Activated naive CD8-positive, alpha-beta T cell treated with anti-CD3 and anti-CD28 coated beads for 36 hours (primary cell): ENCODE results near the gene SIAH3. TPM values are rescaled to one million over a fixed set of nuclear protein-coding genes. Genes with fewer than 3 reads are reported as not detected.

ENCODE experiments used
- DNase-seq: peaks from one replicate; pipeline ENCODE4 v3.0.0; 2021
- H3K27ac Mint-ChIP-seq: one replicate; pipeline ENCODE4 v1.8.0; 2022; ENCODE audit warnings: mild to moderate bottlenecking, moderate library complexity, mixed read lengths
- H3K27me3 Mint-ChIP-seq: one replicate; pipeline ENCODE4 v1.8.0; 2022; ENCODE audit warnings: mild to moderate bottlenecking, mixed read lengths
- H3K36me3 Mint-ChIP-seq: one replicate; pipeline ENCODE4 v1.8.0; 2021; ENCODE audit warnings: mild to moderate bottlenecking, mixed read lengths
- H3K4me1 Mint-ChIP-seq: one replicate; pipeline ENCODE4 v1.8.0; 2021; ENCODE audit warnings: mixed read lengths
- H3K4me3 Mint-ChIP-seq: one replicate; pipeline ENCODE4 v1.8.0; 2022; ENCODE audit warnings: mild to moderate bottlenecking, moderate library complexity, mixed read lengths
- H3K9me3 Mint-ChIP-seq: one replicate; pipeline ENCODE4 v1.8.0; 2022; ENCODE audit warnings: mixed read lengths
- total RNA-seq, 2 experiments: library from RNA; stranded (reverse); gene quantifications; one replicate each; pipeline ENCODE4 v1.2.3, GENCODE V29; 2021

The SIAH3 gene
- total RNA-seq, 2 experiments from 2014 or later = 0.30 to 0.33 TPM

GRCh38 chr13:45838171-45838745 is 13.3 kb downstream of the SIAH3 start:
- no peaks in the 10 kb centered on the region for H3K9me3 Mint-ChIP-seq
- H3K36me3 Mint-ChIP-seq = no peaks in the 10 kb centered on the region
- DNase-seq = no peak
- no peak overlapping the region for H3K27ac Mint-ChIP-seq
- H3K27me3 Mint-ChIP-seq = no peaks in the 10 kb centered on the region
- no peaks in the 10 kb centered on the region for H3K4me1 Mint-ChIP-seq
- H3K4me3 Mint-ChIP-seq = no peak overlapping the region

DNA sequence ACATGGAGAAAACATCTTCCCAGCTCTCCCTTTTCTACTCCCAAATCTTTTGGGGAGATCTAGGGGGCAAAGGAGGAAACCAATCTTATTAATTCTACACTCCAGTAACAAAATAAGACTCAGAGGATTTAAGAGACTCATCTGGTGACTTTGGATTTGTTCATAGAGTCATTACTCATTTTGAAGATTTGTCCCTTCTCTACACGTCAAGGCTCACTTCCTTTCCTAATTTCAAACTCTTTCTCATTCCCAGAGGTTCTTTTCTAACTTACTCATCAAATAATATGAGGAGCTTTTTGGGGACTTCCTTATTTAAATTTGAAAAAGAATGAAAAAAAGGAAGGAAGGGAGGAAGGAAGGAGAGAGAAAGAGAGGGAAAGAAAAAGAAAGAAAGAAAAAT is 14.4 kb downstream of the SIAH3 start:
- Mint-ChIP-seq H3K4me1 (no peaks in the 10 kb centered on the region), H3K4me3 (no peak overlapping the region), H3K27ac (no peak overlapping the region), H3K36me3 (no peaks in the 10 kb centered on the region), H3K9me3 (no peaks in the 10 kb centered on the region), H3K27me3 (no peaks in the 10 kb centered on the region)
- DNase-seq = no peak

DNA sequence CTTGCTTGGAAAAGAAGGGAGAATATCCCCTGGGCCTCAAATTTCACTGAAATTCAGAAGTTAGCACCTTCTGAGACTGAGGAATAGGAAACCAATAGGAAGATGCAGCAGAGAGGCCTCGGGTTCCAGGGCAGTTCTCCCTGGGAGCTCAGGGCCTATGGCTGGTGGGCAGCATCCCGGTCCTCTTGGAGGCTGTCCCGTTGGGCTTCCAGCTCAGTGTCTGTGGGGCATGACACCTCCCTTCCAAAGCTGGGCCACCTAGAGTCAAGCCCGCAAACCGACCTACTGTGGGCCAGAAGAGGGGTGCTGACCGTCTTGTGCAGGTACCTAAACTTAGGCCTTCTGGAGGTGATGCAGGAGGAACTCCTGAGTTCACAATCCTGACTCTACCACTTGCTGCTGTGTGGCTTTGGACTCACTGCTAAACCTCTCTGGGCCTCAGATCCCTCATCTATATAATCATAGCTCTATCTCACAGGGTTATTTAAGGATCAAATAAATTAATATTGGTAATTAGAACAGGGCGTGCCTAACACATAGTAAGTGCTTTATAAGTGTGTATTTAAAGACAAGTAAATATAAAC is 17.1 kb downstream of the SIAH3 start:
- Mint-ChIP-seq H3K27me3 (no peaks in the 10 kb centered on the region), H3K27ac (no peak overlapping the region), H3K4me1 (no peaks in the 10 kb centered on the region), H3K4me3 (no peak overlapping the region), H3K9me3 (no peaks in the 10 kb centered on the region), H3K36me3 (no peaks in the 10 kb centered on the region)
- DNase-seq = no peak

DNA sequence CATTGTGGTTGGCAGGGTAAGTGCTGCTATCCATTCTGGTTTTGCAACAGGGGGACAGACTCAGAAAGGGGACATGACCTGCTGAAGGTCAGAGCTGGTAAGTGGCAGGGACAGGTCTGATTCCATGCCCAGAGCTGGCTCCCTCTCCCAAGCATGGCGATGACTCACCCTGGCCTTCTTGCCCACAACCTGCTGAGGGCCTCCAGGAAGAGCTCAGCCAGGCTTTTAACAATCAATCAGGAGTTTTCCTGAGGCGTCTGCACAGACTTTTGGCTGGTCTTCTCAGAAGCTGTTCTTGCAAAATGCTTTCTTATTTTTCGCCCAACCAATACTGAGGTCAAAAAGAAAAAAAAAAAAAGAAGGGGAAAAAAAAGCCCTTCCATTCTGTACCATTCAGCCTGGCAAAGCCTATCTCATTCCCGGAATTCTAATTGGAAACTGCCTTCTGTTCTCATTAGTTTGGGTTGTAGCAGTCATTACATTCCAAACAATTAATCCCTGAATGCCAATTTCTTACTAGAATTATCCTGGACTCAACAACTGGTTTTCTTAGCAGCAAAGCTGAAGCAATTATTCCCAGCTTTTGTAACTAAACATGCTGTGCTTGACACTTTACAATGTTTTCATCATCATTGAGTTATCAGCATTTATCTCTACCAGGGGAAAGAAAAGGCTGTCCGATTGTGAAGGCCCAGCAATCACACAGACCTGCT is 17.7 kb downstream of the SIAH3 start:
- Mint-ChIP-seq H3K9me3 (no peaks in the 10 kb centered on the region), H3K27ac (no peak overlapping the region), H3K4me1 (no peaks in the 10 kb centered on the region), H3K27me3 (no peaks in the 10 kb centered on the region), H3K4me3 (no peak overlapping the region), H3K36me3 (no peaks in the 10 kb centered on the region)
- DNase-seq = no peak

- no peak overlapping the region for H3K27ac Mint-ChIP-seq
- DNase-seq = no peak
- no peaks in the 10 kb centered on the region for H3K27me3 Mint-ChIP-seq
- no peak overlapping the region for H3K4me3 Mint-ChIP-seq
- no peaks in the 10 kb centered on the region for H3K36me3 Mint-ChIP-seq
- H3K9me3 Mint-ChIP-seq = no peaks in the 10 kb centered on the region
- H3K4me1 Mint-ChIP-seq = no peaks in the 10 kb centered on the region
These were observed 18.3 kb downstream of the SIAH3 start for GRCh38 chr13:45833242-45833641.

- H3K9me3 Mint-ChIP-seq = no peaks in the 10 kb centered on the region
- no peaks in the 10 kb centered on the region for H3K36me3 Mint-ChIP-seq
- H3K4me1 Mint-ChIP-seq = peaks cover 3% of the 10 kb centered on the region
- H3K27me3 Mint-ChIP-seq = no peaks in the 10 kb centered on the region
- no peak overlapping the region for H3K4me3 Mint-ChIP-seq
- DNase-seq = no peak
- H3K27ac Mint-ChIP-seq = no peak overlapping the region
These were observed 19.7 kb downstream of the SIAH3 start for GRCh38 chr13:45831851-45832250.

DNA sequence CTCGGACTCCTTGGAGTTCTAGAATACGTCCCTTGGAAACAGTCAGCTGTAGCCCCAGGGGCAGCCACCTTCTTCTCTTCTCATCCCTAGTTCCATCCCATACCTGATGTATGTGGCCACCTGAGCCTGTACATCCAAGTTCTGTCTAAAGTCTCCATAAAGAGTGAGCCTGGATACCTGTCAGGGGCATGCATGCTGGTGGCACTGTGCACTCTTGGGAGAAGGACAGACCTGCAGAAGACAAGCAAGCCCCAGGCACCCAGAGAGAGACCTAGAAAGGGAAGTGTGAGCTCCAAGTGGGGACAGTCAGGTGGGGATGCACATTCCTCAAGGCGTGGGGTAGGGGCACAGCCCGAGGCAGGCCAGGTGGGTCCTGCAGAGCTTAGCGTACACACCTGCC is 21.4 kb downstream of the SIAH3 start:
- Mint-ChIP-seq H3K27ac (no peak overlapping the region), H3K4me3 (no peak overlapping the region), H3K4me1 (peaks cover 6% of the 10 kb centered on the region), H3K27me3 (no peaks in the 10 kb centered on the region), H3K36me3 (no peaks in the 10 kb centered on the region), H3K9me3 (no peaks in the 10 kb centered on the region)
- no peak for DNase-seq

- H3K4me1 Mint-ChIP-seq = peaks cover 6% of the 10 kb centered on the region
These were observed 23.1 kb downstream of the SIAH3 start for GRCh38 chr13:45828256-45828968.

GRCh38 chr13:45827318-45827717 is 24.2 kb downstream of the SIAH3 start:
- Mint-ChIP-seq H3K27me3 (no peaks in the 10 kb centered on the region), H3K27ac (no peak overlapping the region), H3K4me1 (peaks cover 6% of the 10 kb centered on the region), H3K9me3 (no peaks in the 10 kb centered on the region), H3K4me3 (no peak overlapping the region), H3K36me3 (no peaks in the 10 kb centered on the region)
- DNase-seq = no peak

More at GRCh38 chr13:45828256-45828968, 23.1 kb downstream of the SIAH3 start:
- Mint-ChIP-seq H3K9me3 (no peaks in the 10 kb centered on the region), H3K4me3 (no peak overlapping the region), H3K27ac (no peak overlapping the region), H3K27me3 (no peaks in the 10 kb centered on the region), H3K36me3 (no peaks in the 10 kb centered on the region)
- no peak for DNase-seq

DNA sequence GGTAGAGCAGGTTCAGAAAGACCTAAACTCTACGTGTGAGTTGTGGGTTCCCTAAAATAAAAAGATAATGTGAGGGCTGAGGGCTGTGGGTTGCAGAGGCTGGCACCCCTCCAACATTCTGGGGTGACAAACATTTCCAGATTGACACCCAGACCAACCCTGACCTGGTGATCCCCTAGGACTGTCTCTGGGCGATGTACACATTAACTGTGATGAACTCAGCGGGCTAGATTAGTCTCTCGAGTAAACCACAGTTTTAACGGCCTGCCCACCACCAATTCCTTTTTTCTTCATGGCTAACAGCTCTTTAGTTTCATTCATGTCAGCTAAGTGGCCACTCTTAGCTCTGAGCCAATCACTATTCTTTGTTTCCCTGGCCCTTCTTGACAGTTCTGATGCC is 24.8 kb downstream of the SIAH3 start:
- Mint-ChIP-seq H3K27me3 (no peaks in the 10 kb centered on the region), H3K27ac (no peak overlapping the region), H3K4me1 (peaks cover 6% of the 10 kb centered on the region), H3K9me3 (no peaks in the 10 kb centered on the region), H3K4me3 (no peak overlapping the region), H3K36me3 (no peaks in the 10 kb centered on the region)
- DNase-seq = no peak

GRCh38 chr13:45825387-45825650 is 26.2 kb downstream of the SIAH3 start:
- no peak for DNase-seq
- Mint-ChIP-seq H3K9me3 (no peaks in the 10 kb centered on the region), H3K27me3 (no peaks in the 10 kb centered on the region), H3K27ac (no peak overlapping the region), H3K4me3 (no peak overlapping the region), H3K4me1 (peaks cover 6% of the 10 kb centered on the region), H3K36me3 (no peaks in the 10 kb centered on the region)

DNA sequence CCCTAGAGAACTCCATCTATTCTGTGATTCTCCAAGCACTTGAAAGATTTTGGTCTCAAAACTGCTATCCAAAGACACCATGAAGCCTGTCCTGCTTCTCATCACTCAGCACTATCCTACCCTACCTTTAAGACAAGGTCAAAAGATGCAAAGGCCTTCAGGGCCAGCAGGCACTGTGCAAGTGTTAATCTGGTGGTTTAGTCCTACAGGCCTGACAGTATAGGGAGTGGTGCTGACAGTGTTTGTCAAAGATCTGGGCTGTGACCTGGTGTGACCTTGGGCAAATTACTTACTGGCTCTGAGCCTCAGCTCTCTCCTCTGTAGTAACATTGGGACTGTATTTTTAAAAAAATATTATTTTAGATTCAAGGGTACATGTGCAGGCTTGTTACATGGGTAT is 28.0 kb downstream of the SIAH3 start:
- H3K4me1 Mint-ChIP-seq = peaks cover 6% of the 10 kb centered on the region
- H3K27me3 Mint-ChIP-seq = no peaks in the 10 kb centered on the region
- no peaks in the 10 kb centered on the region for H3K36me3 Mint-ChIP-seq
- H3K9me3 Mint-ChIP-seq = no peaks in the 10 kb centered on the region
- H3K4me3 Mint-ChIP-seq = no peak overlapping the region
- no peak for DNase-seq
- no peak overlapping the region for H3K27ac Mint-ChIP-seq

DNA sequence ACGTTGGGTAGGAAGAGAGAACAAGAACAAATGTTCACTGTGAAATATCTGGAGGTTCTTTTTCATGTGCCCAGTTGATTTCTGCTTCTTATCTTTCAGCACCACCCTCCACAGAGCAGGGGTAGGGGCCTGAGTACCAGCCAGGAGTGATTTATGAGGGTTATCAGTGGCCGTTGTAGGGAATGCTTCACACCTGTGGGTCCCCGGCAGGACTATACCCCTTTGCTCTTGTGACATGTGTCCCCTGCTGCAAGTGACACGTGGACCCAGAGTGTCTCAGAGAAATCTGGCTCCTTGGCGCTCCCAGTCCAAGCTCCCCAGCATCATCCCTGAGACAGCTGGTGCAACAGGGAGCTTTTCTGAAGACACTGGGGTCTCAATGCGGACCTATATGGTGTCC is 29.7 kb downstream of the SIAH3 start:
- no peak for DNase-seq
- H3K4me3 Mint-ChIP-seq = no peak overlapping the region
- H3K27ac Mint-ChIP-seq = no peak overlapping the region

DNA sequence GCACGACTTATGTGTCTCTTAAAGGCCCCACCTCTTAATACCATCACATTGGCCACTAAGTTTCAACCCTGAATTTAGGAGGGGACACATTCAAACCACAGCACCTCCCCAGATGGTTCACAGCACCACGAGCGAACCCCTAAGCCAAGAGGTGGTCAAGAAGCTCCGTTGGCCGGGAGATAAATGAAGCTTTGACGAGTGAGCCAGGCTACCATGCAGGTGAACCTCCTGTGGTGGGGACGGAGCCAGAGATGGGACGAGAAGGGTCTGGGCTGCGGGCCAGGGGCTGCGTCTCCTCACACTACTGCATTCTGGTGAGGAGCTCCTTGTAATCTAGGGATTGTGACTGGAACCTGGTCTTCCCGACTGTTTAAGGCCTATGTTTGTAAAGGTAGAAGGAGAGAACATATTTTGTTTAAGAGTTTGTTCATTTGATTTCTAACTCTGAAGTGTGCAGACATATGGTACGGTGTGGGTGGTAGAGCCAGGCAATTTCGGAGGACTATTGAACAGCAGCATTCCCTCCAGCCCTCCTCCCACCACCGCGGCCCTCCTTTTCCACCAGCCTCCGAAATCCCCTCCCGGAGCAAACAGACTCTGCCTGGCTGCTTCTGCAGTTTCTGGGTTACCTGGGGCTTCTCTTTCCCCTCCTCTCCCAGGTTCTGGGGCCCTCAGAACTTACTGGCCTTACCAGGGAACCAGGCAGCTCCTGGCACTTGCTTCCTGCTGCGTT is 31.3 kb downstream of the SIAH3 start:
- Mint-ChIP-seq H3K4me3 (no peak overlapping the region), H3K27me3 (no peaks in the 10 kb centered on the region), H3K9me3 (no peaks in the 10 kb centered on the region), H3K27ac (no peak overlapping the region), H3K4me1 (no peaks in the 10 kb centered on the region), H3K36me3 (no peaks in the 10 kb centered on the region)
- no peak for DNase-seq

More for the DNA sequence above, 29.7 kb downstream of the SIAH3 start:
- H3K4me1 Mint-ChIP-seq = peaks cover 2% of the 10 kb centered on the region
- no peaks in the 10 kb centered on the region for H3K27me3 Mint-ChIP-seq
- no peaks in the 10 kb centered on the region for H3K9me3 Mint-ChIP-seq
- H3K36me3 Mint-ChIP-seq = no peaks in the 10 kb centered on the region

GRCh38 chr13:45817833-45818232 is 33.7 kb downstream of the SIAH3 start:
- Mint-ChIP-seq H3K36me3 (no peaks in the 10 kb centered on the region), H3K4me1 (no peaks in the 10 kb centered on the region), H3K4me3 (no peak overlapping the region), H3K9me3 (no peaks in the 10 kb centered on the region), H3K27ac (no peak overlapping the region), H3K27me3 (no peaks in the 10 kb centered on the region)
- DNase-seq = no peak
